C4-2B (cell line): ENCODE data around the gene ZFY.

Experiments
- CTCF ChIP-seq: fragments of 450-650 bp; conservative IDR thresholded peaks from 2 replicates; pipeline ENCODE4 v1.5.1; 2017; ENCODE audit warnings: mild to moderate bottlenecking
- ZFX ChIP-seq: fragments of 450-650 bp; IDR thresholded peaks from 2 replicates; pipeline ENCODE4 v1.6.1; 2017

GRCh38 chrY:2934078-2934477 lies 1.1 kb upstream of the ZFY start:
- TF ChIP-seq CTCF (no peak), ZFX (no peak)
